Esophagus muscularis mucosa (tissue), 4 donors: Measurements from ENCODE around the gene AUH. TPM values are rescaled to one million over a fixed set of nuclear protein-coding genes. Genes with fewer than 3 reads are reported as not detected.

Experiments used
- DNase-seq: peaks from one replicate; pipeline ENCODE4 v3.0.0-alpha.2; 2017; ENCODE audit errors: extremely low spot score
- H3K27ac ChIP-seq, 4 donors: fragments of 200-600 bp; sonication (generic); replicated peaks in 1 of 4; 1 replicate in 3 of 4; 2 replicates in 1 of 4; pipeline ENCODE4 v1.5.1; 2016 to 2019; ENCODE audit warnings: mild to moderate bottlenecking in 1 of 4
- H3K27me3 ChIP-seq, 4 donors: fragments of 200-600 bp; sonication (generic); one replicate each; pipeline versions ENCODE4 v1.5.1 to v1.6.0; 2016 to 2019
- H3K36me3 ChIP-seq, 4 donors: fragments of 200-600 bp; sonication (generic); one replicate each; pipeline ENCODE4 v1.5.1; 2016 to 2019
- H3K4me1 ChIP-seq, 4 donors: fragments of 200-600 bp; sonication (generic); one replicate each; pipeline ENCODE4 v1.5.1; 2016 to 2019
- H3K4me3 ChIP-seq, 4 donors: fragments of 200-600 bp; sonication (generic); 1 replicate in 2 of 4; 2 replicates in 2 of 4; pipeline ENCODE4 v1.5.1; 2016 to 2019; ENCODE audit warnings: mild to moderate bottlenecking in 4 of 4, moderate library complexity in 1 of 4
- H3K9me3 ChIP-seq, 4 donors: fragments of 200-600 bp; sonication (generic); 1 replicate in 3 of 4; 2 replicates in 1 of 4; pipeline ENCODE4 v1.5.1; 2016 to 2019
- EP300 ChIP-seq: sonication (generic); formaldehyde crosslinking; IDR thresholded peaks from one replicate; pipeline ENCODE4 v1.6.1; 2017; ENCODE audit warnings: antibody characterized with exemption
- POLR2A ChIP-seq: fragments of 450-650 bp; IDR thresholded peaks from one replicate; pipeline ENCODE4 v1.6.1; 2017; ENCODE audit warnings: antibody characterized with exemption, moderate library complexity, mild to moderate bottlenecking, low read depth
- POLR2AphosphoS5 ChIP-seq, 2 donors: sonication (generic); formaldehyde crosslinking; IDR thresholded peaks; one replicate each; pipeline ENCODE4 v1.6.1; 2017; ENCODE audit warnings: antibody characterized with exemption in 2 of 2
- WGBS: methylation state at CpG from one replicate; pipeline ENCODE4 v1.1.5; 2018; 5-methylcytosine and 5-hydroxymethylcytosine counted together
- intact Hi-C: fragments of 100-400 bp; cut with DNase I; formaldehyde crosslinking; loops from one replicate; pipeline ENCODE4 v1.15.1; 2023
- total RNA-seq, 4 donors: library from RNA; depleted of rRNA; stranded (reverse); fragments of >200 nt; gene quantifications; one replicate each; pipeline versions ENCODE4 v1.1.0 to v1.2.1, GENCODE V29; 2016
- TF ChIP-seq, protein P1 (sequence below), 3 experiments: fragments of 200-600 bp in 2 of 3; fragments of 450-650 bp in 1 of 3; sonication (generic) in 2 of 3; IDR thresholded peaks; one replicate each; pipeline ENCODE4 v1.5.1; 2017 to 2019; ENCODE audit warnings: antibody characterized with exemption in 3 of 3, mild to moderate bottlenecking in 2 of 3, moderate library complexity in 1 of 3

Gene AUH
- total RNA-seq, 4 donors from 2014 or later = 17.7 to 29.9 (median 22.3) TPM

GRCh38 chr9:91320299-91320698 lies 41.4 kb downstream of the AUH start:
- H3K27me3 ChIP-seq = no peaks in the 10 kb centered on the region
- H3K4me1 ChIP-seq = no peaks in the 10 kb centered on the region
- H3K27ac ChIP-seq = no peak overlapping the region
- intact Hi-C loops = no loop called here
- TF ChIP-seq, protein P1, sequence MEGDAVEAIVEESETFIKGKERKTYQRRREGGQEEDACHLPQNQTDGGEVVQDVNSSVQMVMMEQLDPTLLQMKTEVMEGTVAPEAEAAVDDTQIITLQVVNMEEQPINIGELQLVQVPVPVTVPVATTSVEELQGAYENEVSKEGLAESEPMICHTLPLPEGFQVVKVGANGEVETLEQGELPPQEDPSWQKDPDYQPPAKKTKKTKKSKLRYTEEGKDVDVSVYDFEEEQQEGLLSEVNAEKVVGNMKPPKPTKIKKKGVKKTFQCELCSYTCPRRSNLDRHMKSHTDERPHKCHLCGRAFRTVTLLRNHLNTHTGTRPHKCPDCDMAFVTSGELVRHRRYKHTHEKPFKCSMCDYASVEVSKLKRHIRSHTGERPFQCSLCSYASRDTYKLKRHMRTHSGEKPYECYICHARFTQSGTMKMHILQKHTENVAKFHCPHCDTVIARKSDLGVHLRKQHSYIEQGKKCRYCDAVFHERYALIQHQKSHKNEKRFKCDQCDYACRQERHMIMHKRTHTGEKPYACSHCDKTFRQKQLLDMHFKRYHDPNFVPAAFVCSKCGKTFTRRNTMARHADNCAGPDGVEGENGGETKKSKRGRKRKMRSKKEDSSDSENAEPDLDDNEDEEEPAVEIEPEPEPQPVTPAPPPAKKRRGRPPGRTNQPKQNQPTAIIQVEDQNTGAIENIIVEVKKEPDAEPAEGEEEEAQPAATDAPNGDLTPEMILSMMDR (IDR thresholded peaks at IDR 0.05) = no peak
- TF ChIP-seq POLR2A (no peak), EP300 (no peak), POLR2AphosphoS5 (IDR thresholded peaks at IDR 0.05) (no peak)
- H3K4me3 ChIP-seq = no peak overlapping the region
- H3K9me3 ChIP-seq = no peaks in the 10 kb centered on the region
- no peak for DNase-seq
- H3K36me3 ChIP-seq = peaks cover 0 to 20% (median 0%) of the 10 kb centered on the region in 4 donors
- 87% methylated on average over 4 of the region's 4 CpGs for WGBS

- Histone ChIP-seq H3K4me3 (no peak overlapping the region), H3K36me3 (peaks cover 0 to 11% (median 0%) of the 10 kb centered on the region in 4 donors), H3K9me3 (no peaks in the 10 kb centered on the region), H3K27ac (no peak overlapping the region), H3K27me3 (no peaks in the 10 kb centered on the region), H3K4me1 (no peaks in the 10 kb centered on the region)
- WGBS = 95% methylated on average over 1 of the region's 1 CpG
- no peak for DNase-seq
- intact Hi-C loops = no loop called here
- no peak for TF ChIP-seq EP300
- no peak for TF ChIP-seq POLR2AphosphoS5 (IDR thresholded peaks at IDR 0.05)
- no peak for TF ChIP-seq POLR2A
- TF ChIP-seq, protein P1 (IDR thresholded peaks at IDR 0.05) = no peak
These were observed 45.6 kb downstream of the AUH start for GRCh38 chr9:91316093-91316492.

DNA sequence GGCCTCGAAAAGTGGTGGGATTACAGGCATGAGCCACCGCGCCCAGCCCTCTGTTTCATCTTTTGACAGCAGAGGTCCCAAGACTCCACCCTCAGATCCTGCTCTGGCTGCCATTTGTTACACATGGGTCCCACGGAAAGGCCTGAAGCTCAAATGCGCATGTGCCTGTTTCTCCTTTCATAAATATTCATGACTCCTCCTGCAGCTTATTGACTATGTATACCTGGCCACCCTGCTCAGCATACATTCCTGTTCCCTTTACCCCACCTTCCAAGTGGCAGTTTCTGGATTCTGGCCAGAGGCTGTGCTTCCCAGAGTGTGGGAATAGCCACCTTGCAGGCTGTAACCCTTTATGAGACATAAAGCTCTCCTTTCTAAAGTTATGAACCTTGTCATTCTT lies 46.5 kb downstream of the AUH start:
- WGBS = 100% methylated on average over 5 of the region's 5 CpGs
- no peak overlapping the region for H3K27ac ChIP-seq
- TF ChIP-seq, protein P1 (IDR thresholded peaks at IDR 0.05) = no peak
- TF ChIP-seq EP300 (no peak), POLR2AphosphoS5 (IDR thresholded peaks at IDR 0.05) (no peak), POLR2A (no peak)
- no peaks in the 10 kb centered on the region for H3K27me3 ChIP-seq
- H3K4me3 ChIP-seq = no peak overlapping the region
- no peaks in the 10 kb centered on the region for H3K4me1 ChIP-seq
- intact Hi-C loops = no loop called here
- peaks cover 0 to 11% (median 0%) of the 10 kb centered on the region in 4 donors for H3K36me3 ChIP-seq
- DNase-seq = no peak
- H3K9me3 ChIP-seq = no peaks in the 10 kb centered on the region

DNA sequence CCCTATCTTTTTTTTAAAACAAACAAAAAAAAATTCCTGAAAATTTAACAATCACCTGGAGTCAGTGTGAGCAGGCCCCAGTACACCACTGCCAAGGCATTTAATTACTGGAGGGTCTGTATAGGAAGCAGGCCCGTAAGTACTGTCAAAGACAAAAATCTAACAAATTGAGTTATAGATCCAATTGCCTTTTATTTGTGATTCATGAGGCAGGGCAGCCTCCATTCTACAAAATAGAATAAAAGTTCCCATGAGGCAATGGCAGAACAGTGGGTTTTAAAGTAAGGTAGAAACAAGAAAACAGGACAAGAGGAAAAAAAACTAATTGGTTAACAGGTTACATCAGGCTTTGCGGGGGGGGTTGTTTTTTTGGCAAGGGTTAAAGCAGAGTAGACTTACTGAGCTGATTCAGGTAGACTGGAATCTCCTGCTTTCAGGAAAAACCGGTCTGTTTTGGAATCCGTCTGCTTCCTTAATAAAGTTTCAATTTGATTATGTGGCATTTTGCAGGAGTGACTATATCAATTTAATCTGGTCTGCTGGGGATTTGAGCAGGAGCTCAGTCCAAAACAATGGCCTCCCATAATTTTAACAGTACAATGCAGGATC lies 48.9 kb downstream of the AUH start:
- H3K27me3 ChIP-seq = no peaks in the 10 kb centered on the region
- no peak for DNase-seq
- H3K36me3 ChIP-seq = peaks cover 0 to 4% (median 0%) of the 10 kb centered on the region in 4 donors
- intact Hi-C loops = no loop called here
- no peak overlapping the region for H3K27ac ChIP-seq
- TF ChIP-seq POLR2AphosphoS5 (IDR thresholded peaks at IDR 0.05) = no peak
- TF ChIP-seq, protein P1 (IDR thresholded peaks at IDR 0.05) = no peak
- TF ChIP-seq EP300 = no peak
- no peak for TF ChIP-seq POLR2A
- no peak overlapping the region for H3K4me3 ChIP-seq
- 87% methylated on average over 4 of the region's 4 CpGs for WGBS
- H3K9me3 ChIP-seq = no peaks in the 10 kb centered on the region
- no peaks in the 10 kb centered on the region for H3K4me1 ChIP-seq

DNA sequence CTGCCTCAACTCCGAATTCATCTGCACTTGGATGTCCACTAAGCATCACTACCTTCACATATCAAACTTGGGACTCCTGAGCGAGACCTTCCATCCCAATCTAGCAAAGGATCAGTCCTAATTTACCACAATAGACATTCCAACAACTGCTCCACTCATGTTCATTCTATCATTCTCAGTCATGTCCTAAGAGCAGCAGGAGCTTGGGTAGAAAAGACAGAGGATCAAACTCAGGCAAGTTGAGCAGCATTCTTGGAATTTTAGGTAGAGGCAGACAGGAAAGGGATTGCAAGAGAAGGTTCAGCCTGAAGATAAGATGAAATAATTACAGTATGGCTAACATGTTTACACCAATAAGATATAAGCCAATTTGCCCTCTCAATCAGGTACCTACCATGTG lies 51.7 kb downstream of the AUH start:
- Histone ChIP-seq H3K27ac (no peak overlapping the region), H3K27me3 (no peaks in the 10 kb centered on the region), H3K4me3 (no peak overlapping the region), H3K4me1 (peaks cover 0 to 10% (median 7%) of the 10 kb centered on the region in 4 donors), H3K9me3 (no peaks in the 10 kb centered on the region), H3K36me3 (peaks cover 0 to 1% (median 0%) of the 10 kb centered on the region in 4 donors)
- TF ChIP-seq POLR2AphosphoS5 (IDR thresholded peaks at IDR 0.05) = no peak
- TF ChIP-seq EP300 = no peak
- TF ChIP-seq, protein P1 (IDR thresholded peaks at IDR 0.05) = no peak
- TF ChIP-seq POLR2A = no peak
- DNase-seq = no peak
- intact Hi-C loops = no loop called here
- 100% methylated on average over 2 of the region's 2 CpGs for WGBS
